ENCODE results near the gene GOLGA6L7.
"Not testable (repeated sequence)": the region's sequence is repeated elsewhere in the genome, so short reads cannot be mapped to it uniquely, and the experiment has no call there.

GRCh38 chr15:28844147-28844546 is 4.3 kb downstream of the GOLGA6L7 start:
- TF ChIP-seq, protein P1, sequence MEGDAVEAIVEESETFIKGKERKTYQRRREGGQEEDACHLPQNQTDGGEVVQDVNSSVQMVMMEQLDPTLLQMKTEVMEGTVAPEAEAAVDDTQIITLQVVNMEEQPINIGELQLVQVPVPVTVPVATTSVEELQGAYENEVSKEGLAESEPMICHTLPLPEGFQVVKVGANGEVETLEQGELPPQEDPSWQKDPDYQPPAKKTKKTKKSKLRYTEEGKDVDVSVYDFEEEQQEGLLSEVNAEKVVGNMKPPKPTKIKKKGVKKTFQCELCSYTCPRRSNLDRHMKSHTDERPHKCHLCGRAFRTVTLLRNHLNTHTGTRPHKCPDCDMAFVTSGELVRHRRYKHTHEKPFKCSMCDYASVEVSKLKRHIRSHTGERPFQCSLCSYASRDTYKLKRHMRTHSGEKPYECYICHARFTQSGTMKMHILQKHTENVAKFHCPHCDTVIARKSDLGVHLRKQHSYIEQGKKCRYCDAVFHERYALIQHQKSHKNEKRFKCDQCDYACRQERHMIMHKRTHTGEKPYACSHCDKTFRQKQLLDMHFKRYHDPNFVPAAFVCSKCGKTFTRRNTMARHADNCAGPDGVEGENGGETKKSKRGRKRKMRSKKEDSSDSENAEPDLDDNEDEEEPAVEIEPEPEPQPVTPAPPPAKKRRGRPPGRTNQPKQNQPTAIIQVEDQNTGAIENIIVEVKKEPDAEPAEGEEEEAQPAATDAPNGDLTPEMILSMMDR (IDR thresholded peaks at IDR 0.05; ENCODE audit: poor library complexity, severe bottlenecking) = not testable (repeated sequence)
- not testable (repeated sequence) for TF ChIP-seq SMC3 (conservative IDR thresholded peaks at IDR 0.05; ENCODE audit: poor library complexity)
